GM12875 (cell line): ENCODE data around the gene EMILIN3.

ENCODE experiments used
- H3K4me3 ChIP-seq: one replicate; pipeline ENCODE4 v1.5.1; 2011; ENCODE audit warnings: low read depth, low read length, control low read depth
- TF ChIP-seq, protein P1 (sequence below): IDR thresholded peaks from 2 replicates; pipeline ENCODE4 v1.5.1; 2011; ENCODE audit warnings: low read depth, mild to moderate bottlenecking, control low read depth, inconsistent platforms, low read length, moderate library complexity, borderline replicate concordance; ENCODE audit not compliant: insufficient read depth

EMILIN3 gene

GRCh38 chr20:41391587-41392001 is 25.0 kb upstream of the EMILIN3 start:
- TF ChIP-seq, protein P1, sequence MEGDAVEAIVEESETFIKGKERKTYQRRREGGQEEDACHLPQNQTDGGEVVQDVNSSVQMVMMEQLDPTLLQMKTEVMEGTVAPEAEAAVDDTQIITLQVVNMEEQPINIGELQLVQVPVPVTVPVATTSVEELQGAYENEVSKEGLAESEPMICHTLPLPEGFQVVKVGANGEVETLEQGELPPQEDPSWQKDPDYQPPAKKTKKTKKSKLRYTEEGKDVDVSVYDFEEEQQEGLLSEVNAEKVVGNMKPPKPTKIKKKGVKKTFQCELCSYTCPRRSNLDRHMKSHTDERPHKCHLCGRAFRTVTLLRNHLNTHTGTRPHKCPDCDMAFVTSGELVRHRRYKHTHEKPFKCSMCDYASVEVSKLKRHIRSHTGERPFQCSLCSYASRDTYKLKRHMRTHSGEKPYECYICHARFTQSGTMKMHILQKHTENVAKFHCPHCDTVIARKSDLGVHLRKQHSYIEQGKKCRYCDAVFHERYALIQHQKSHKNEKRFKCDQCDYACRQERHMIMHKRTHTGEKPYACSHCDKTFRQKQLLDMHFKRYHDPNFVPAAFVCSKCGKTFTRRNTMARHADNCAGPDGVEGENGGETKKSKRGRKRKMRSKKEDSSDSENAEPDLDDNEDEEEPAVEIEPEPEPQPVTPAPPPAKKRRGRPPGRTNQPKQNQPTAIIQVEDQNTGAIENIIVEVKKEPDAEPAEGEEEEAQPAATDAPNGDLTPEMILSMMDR = no peak

DNA sequence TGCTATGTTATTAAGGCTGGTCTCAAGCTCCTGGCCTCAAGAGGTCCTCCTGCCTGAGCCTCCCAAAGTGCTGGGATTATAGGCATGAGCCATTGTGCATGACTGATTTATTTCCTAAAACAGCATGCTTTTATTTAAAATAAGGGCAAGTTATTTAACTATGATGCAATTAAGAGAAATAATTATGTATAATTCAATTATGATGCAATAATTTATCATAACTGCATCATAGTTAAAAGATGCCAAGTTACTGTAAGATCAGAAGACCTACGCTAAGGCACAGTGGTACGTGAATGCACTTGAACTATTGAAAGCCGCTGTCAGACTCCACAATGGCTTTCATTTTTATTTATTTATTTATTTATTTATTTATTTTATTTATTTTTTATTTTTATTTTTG is 24.3 kb upstream of the EMILIN3 start:
- TF ChIP-seq, protein P1 = no peak
- no peak overlapping the region for H3K4me3 ChIP-seq

More at GRCh38 chr20:41391587-41392001, 25.0 kb upstream of the EMILIN3 start:
- H3K4me3 ChIP-seq = no peak overlapping the region

GRCh38 chr20:41387444-41387851 is 20.8 kb upstream of the EMILIN3 start:
- H3K4me3 ChIP-seq = no peak overlapping the region
- TF ChIP-seq, protein P1 = no peak

DNA sequence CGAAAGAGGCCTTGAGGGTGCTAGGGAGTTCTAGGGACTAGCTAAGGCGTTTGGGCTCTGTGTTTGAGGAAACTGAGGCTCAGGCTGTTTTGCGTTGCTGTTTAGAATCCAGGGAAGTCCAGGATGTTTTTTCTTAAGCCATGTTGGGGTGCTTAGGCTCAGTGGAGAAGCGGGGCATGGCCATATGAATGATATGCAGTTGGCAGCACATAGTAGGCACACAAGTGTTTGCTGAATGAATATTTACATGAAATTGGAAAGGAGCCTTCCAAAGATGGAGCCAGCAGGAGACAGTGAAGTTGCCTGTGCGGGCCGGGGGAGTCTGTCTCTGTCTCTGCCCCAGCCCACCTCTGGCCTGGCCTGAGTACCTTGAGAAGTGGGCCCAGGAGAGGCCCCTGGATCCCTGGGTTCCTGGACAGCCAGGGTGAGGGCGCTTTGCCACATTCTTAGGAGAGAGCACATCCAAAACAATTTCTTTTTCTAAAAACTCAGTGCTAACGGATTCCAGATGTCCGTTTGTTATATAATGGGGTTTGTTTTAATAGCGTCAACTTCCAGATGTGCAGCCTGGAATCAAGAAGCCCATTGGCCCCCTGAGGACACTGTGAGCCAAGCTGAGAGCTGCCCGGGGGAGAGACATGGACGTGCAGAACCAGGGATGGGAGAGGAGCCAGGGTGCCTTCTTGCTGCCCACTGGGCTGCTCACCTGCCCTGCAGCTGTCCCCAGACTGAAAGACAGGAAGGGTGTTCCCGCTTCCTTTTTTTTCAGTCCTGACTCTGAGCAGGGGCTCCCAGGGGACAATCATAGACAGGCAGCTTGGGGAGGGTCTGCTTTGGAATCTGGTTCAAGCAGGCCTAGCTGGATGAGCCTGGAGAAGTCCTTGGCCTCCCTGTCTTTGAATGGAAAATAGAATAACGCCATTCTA is 20.1 kb upstream of the EMILIN3 start:
- no peak overlapping the region for H3K4me3 ChIP-seq
- TF ChIP-seq, protein P1 = no peak

DNA sequence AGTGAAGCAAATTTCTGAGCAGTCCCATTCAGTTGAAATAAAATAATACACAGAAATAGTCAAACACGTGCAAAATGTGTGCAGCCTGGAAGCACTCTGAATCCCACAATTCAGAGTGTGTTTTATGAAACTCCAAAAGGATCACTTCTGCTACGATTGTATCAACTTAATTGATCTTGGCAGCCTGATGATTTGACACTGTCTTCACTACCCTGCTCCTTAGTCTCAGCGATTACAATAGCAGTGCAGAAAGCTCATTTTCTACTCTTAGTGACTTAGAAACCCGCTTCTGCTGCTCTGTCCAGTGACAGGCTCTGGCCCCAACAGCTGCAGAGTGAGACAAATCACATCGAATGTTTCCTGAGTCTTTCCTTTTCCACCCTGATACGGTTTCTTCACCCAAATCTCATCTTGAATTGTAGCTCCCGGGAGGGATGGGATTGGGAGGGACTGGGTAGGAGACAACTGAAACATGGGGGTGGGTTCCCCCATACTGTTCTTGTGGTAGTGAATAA is 16.2 kb upstream of the EMILIN3 start:
- TF ChIP-seq, protein P1 = no peak

GRCh38 chr20:41380551-41381193 is 14.1 kb upstream of the EMILIN3 start:
- TF ChIP-seq, protein P1 = no peak
- no peak overlapping the region for H3K4me3 ChIP-seq

More for the DNA sequence above, 16.2 kb upstream of the EMILIN3 start:
- H3K4me3 ChIP-seq = no peak overlapping the region
